ENCODE results near the gene PXN. TPM values are rescaled to one million over a fixed set of nuclear protein-coding genes. Genes with fewer than 3 reads are reported as not detected.

The PXN gene
- polyA plus RNA-seq, 2 of the 4 experiments (the other 2 are of a cell fraction): 40.1 to 97.0 TPM

DNA sequence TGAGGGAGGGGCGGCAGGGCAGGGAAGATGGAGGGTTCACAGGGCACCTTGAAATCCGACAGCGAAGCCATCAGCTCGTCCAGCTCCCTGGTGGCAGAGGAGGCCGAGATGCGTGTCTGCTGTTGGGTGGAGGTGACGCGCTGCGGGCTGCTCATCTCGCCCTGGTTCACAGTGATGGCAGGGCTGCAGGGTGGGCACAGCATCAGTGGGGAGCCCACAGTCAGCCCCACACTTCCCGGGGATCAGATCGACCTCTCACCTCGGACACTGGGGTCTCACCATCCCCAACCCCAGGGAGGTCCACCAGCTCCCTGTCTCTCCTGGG is 44.0 kb downstream of the PXN start:
- no peaks in the 10 kb centered on the region for H3K9me3 ChIP-seq
- DNase-seq (ENCODE audit: low read depth in 1 of 2, low spot score in 1 of 2): no peak
- no peak overlapping the region for H3K27ac ChIP-seq
- ChIA-PET POLR2A (interaction anchor here (1.0 to 5.8 kb wide), 2 partner anchors 21 to 71 kb away, joined by 4 to 40 read pairs; partner anchors contain the start of genes RNU4-1 and RPLP0), CTCF (interaction anchor here (0.5 to 18.0 kb wide), 4 partner anchors 8 to 80 kb away, joined by 3 to 1367 read pairs (median 204); partner anchors contain the start of genes PXN and RPLP0)
- ATAC-seq: no peak
- H3K4me1 ChIP-seq: peaks cover 23% of the 10 kb centered on the region
- H3K4me3 ChIP-seq: no peak overlapping the region
- no peak for FAIRE-seq
- no peak overlapping the region for H3K4me2 ChIP-seq
- 93% methylated on average over 13 of the region's 13 CpGs for WGBS (ENCODE audit: missing lambda C conversion rate)
- no peak for TF ChIP-seq CBX2 (IDR thresholded peaks at IDR 0.05; ENCODE audit: borderline replicate concordance, low read depth)
- TF ChIP-seq, protein P1, sequence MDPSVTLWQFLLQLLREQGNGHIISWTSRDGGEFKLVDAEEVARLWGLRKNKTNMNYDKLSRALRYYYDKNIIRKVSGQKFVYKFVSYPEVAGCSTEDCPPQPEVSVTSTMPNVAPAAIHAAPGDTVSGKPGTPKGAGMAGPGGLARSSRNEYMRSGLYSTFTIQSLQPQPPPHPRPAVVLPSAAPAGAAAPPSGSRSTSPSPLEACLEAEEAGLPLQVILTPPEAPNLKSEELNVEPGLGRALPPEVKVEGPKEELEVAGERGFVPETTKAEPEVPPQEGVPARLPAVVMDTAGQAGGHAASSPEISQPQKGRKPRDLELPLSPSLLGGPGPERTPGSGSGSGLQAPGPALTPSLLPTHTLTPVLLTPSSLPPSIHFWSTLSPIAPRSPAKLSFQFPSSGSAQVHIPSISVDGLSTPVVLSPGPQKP (IDR thresholded peaks at IDR 0.05; ENCODE audit: low read depth, low read length): no peak
- TF ChIP-seq TP53 (CRISPR knock-in tag; IDR thresholded peaks at IDR 0.05): no peak
- no peak for TF ChIP-seq MYC (IDR thresholded peaks at IDR 0.05; ENCODE audit: borderline replicate concordance, low read length)
- TF ChIP-seq, protein P2, sequence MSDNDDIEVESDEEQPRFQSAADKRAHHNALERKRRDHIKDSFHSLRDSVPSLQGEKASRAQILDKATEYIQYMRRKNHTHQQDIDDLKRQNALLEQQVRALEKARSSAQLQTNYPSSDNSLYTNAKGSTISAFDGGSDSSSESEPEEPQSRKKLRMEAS (IDR thresholded peaks at IDR 0.05): no peak
- no peak for TF ChIP-seq SREBF2 (IDR thresholded peaks at IDR 0.05)
- no peak for TF ChIP-seq HOXB5 (CRISPR knock-in tag; IDR thresholded peaks at IDR 0.05)
- no peak for TF ChIP-seq EHMT2 (IDR thresholded peaks at IDR 0.05; ENCODE audit: low read depth)
- no peak for TF ChIP-seq JUNB (IDR thresholded peaks at IDR 0.05)
- no peak for TF ChIP-seq KDM5A (IDR thresholded peaks at IDR 0.05)
- no peak for TF ChIP-seq TFCP2L1 (CRISPR knock-in tag; IDR thresholded peaks at IDR 0.05)
- no peak for TF ChIP-seq NFE2L2 (conservative IDR thresholded peaks at IDR 0.05; ENCODE audit: low read length)
- TF ChIP-seq HDAC2 (IDR thresholded peaks at IDR 0.05): no peak

DNA sequence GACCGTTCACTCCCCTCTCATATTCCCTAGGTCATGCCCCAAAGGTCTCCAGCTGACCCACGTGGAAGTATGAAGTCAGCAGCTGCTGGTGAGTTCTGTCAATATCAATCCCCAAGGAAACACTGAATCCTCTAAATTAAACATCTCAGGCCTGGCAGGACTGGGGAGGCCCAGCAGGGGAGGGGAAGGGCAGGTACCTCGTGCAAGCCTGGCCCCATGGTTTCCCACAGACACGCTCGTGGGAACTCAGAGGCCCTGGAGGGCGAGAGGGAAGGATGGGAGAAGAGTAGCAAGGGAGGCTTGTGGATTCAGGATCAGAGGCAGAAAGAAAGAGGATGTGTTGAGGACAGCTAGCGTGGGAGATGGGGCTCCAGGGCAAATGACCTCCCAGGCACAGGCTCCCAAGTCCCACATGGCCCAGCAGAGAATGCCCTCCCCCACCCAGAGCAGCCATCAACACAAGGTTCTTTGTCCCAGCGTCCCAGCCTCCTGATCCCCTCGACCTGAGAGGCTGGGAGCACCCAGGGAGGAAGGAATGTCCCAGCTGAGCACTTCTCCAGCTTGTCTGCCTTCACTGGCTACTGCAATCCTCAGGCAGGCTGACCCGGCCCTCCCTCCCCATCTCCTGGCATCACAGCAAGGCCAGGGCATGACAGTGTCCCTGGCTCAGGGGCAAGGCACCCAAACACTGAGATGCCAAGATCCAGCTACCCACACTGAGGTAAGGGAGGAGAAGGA is 44.5 kb downstream of the PXN start:
- DNase-seq (ENCODE audit: low read depth in 1 of 2, low spot score in 1 of 2) (no peak), FAIRE-seq (no peak), ATAC-seq (no peak)
- Histone ChIP-seq H3K9me3 (no peaks in the 10 kb centered on the region), H3K4me2 (no peak overlapping the region), H3K27ac (no peak overlapping the region), H3K4me1 (peaks cover 18% of the 10 kb centered on the region), H3K4me3 (no peak overlapping the region)
- ChIA-PET POLR2A (interaction anchor here (1.0 to 5.8 kb wide), 2 partner anchors 20 to 72 kb away, joined by 4 to 40 read pairs; partner anchors contain the start of genes RNU4-1 and RPLP0), CTCF (interaction anchor here (0.5 to 18.0 kb wide), 4 partner anchors 8 to 81 kb away, joined by 3 to 1367 read pairs (median 204); partner anchors contain the start of genes PXN and RPLP0)
- TF ChIP-seq ZC3H11A (IDR thresholded peaks at IDR 0.05) (no peak), RFX5 (IDR thresholded peaks at IDR 0.05) (no peak), SREBF2 (IDR thresholded peaks at IDR 0.05) (no peak), CHD4 (IDR thresholded peaks at IDR 0.05; ENCODE audit: borderline replicate concordance) (no peak), TP53 (CRISPR knock-in tag; IDR thresholded peaks at IDR 0.05) (no peak), POLR2A (IDR thresholded peaks at IDR 0.05; ENCODE audit: low read length) (no peak), KDM5A (IDR thresholded peaks at IDR 0.05) (no peak), JUN (IDR thresholded peaks at IDR 0.05) (no peak), JUNB (IDR thresholded peaks at IDR 0.05) (no peak), SMC3 (IDR thresholded peaks at IDR 0.05) (no peak), RARB (CRISPR knock-in tag; IDR thresholded peaks at IDR 0.05) (no peak)
- TF ChIP-seq, protein P3, sequence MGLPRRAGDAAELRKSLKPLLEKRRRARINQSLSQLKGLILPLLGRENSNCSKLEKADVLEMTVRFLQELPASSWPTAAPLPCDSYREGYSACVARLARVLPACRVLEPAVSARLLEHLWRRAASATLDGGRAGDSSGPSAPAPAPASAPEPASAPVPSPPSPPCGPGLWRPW (IDR thresholded peaks at IDR 0.05): no peak
- TF ChIP-seq, protein P4, sequence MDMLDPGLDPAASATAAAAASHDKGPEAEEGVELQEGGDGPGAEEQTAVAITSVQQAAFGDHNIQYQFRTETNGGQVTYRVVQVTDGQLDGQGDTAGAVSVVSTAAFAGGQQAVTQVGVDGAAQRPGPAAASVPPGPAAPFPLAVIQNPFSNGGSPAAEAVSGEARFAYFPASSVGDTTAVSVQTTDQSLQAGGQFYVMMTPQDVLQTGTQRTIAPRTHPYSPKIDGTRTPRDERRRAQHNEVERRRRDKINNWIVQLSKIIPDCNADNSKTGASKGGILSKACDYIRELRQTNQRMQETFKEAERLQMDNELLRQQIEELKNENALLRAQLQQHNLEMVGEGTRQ (IDR thresholded peaks at IDR 0.05): no peak
- TF ChIP-seq, protein P5, sequence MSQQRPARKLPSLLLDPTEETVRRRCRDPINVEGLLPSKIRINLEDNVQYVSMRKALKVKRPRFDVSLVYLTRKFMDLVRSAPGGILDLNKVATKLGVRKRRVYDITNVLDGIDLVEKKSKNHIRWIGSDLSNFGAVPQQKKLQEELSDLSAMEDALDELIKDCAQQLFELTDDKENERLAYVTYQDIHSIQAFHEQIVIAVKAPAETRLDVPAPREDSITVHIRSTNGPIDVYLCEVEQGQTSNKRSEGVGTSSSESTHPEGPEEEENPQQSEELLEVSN (IDR thresholded peaks at IDR 0.05; ENCODE audit: borderline replicate concordance, low read depth): no peak
- TF ChIP-seq, protein P2 (IDR thresholded peaks at IDR 0.05): no peak
- TF ChIP-seq, protein P6, sequence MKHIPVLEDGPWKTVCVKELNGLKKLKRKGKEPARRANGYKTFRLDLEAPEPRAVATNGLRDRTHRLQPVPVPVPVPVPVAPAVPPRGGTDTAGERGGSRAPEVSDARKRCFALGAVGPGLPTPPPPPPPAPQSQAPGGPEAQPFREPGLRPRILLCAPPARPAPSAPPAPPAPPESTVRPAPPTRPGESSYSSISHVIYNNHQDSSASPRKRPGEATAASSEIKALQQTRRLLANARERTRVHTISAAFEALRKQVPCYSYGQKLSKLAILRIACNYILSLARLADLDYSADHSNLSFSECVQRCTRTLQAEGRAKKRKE (CRISPR knock-in tag; IDR thresholded peaks at IDR 0.05; ENCODE audit: low read depth): no peak
- TF ChIP-seq, protein P7, sequence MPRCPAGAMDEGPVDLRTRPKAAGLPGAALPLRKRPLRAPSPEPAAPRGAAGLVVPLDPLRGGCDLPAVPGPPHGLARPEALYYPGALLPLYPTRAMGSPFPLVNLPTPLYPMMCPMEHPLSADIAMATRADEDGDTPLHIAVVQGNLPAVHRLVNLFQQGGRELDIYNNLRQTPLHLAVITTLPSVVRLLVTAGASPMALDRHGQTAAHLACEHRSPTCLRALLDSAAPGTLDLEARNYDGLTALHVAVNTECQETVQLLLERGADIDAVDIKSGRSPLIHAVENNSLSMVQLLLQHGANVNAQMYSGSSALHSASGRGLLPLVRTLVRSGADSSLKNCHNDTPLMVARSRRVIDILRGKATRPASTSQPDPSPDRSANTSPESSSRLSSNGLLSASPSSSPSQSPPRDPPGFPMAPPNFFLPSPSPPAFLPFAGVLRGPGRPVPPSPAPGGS (IDR thresholded peaks at IDR 0.05): no peak
- 74% methylated on average over 9 of the region's 10 CpGs for WGBS (ENCODE audit: missing lambda C conversion rate)

Data from A549 (cell line).